GM19395 (cell line): ENCODE results near the gene COBLL1.

ENCODE experiments used
- ATAC-seq: cut with Tn5 transposase; IDR thresholded peaks from one replicate; pipeline ENCODE4 v1.9.1; 2021; ENCODE audit warnings: mild to moderate bottlenecking, moderate library complexity; ENCODE audit not compliant: unreplicated experiment

COBLL1 gene

GRCh38 chr2:164760179-164760578 is 81.4 kb downstream of the COBLL1 start:
- no peak for ATAC-seq

- no peak for ATAC-seq
These were observed 83.5 kb downstream of the COBLL1 start for GRCh38 chr2:164757934-164758695.

GRCh38 chr2:164756773-164757172 is 84.8 kb downstream of the COBLL1 start:
- no peak for ATAC-seq

- ATAC-seq: no peak
These were observed 85.7 kb downstream of the COBLL1 start for GRCh38 chr2:164755952-164756351.

- no peak for ATAC-seq
These were observed 87.2 kb downstream of the COBLL1 start for GRCh38 chr2:164754157-164755093.

DNA sequence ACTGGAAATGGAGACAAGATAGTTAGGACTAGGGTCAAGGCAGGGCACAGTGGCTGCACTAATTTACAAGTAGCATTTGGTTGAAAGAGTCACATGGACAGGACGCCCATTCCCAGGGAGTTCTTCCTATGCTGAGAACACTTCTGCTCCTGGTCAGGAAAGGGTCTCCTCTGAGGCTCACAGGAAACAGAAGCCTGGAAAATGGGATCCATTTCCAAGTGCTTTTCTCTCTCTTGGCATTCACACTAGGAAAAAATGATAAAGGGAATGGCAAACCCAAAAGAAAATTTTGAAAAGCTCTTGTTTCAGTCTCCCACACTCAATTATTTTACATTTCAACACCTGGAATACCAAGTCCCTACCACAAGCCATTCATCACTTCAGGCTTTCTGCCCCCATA is 88.7 kb downstream of the COBLL1 start:
- ATAC-seq: no peak

- no peak for ATAC-seq
These were observed 93.7 kb downstream of the COBLL1 start for GRCh38 chr2:164747783-164748433.

DNA sequence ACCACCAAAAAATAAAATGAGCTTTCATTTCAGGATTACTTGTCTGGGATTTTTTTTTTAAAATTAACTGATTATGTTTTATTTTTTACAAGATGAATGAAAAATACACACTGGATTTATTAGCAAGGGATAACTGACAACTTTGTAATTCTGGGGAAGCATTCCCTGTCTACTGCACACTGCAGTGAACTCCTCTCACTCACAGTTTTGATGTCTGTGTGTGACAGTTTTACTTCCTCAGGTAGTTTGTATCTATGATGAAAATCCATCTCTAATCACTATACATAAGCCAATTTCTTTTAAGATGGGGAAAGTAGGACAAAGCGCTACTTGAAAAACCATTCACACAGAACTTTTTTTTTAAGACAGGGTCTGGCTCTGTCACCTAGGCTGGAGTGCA is 94.5 kb downstream of the COBLL1 start:
- ATAC-seq: no peak

DNA sequence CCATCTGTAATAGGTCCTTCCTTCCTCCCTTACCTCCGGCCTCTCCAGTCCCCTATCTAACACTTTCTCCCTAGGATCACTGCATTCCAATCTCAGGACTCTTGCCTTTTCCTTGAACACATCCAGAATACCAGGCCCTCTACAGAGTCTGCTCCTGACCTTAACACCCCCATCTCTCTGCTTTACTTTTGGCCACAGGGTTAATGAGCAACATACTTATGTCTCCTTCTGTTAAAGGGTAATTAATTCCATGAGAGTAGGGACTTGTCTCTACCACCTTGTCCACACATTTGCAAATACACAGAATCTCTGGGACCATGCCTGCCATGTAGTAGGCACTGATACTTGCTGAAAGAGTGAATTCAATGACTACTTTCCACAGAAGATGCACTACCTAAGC is 94.9 kb downstream of the COBLL1 start:
- no peak for ATAC-seq

DNA sequence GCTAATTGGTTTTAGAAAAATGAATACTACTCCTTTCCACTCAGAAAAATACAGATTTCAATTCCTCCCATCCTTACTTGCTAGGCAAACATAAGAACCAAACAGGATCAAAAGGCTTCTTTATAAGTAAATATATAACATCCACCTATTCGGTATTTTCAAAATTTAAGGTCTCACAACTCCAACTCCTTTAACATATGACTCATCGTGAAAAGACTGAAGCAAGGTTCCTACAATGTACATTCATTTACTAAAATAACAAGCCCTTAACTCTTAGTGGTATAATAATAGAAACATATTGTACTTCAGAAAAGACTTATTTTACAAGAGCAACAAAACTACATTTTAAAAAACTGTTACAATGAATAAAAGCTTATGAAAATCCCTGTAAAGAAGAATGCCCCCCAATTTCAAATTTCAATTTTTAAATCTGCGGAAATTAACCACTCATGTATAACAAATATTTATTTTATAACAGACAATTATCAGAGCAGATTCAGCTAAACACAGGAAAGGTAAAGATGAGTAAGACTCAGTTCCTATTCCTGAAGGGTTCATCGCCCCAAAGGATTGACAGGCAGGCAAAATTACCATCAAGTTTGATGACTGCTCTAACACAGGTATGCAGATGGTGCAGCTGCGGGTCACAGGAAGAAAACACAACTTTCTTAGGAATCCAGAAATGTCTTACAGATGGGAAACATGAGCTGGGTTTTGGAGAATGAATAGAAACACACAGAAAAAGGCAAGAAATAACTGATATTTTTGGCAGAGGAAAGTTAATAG is 96.4 kb downstream of the COBLL1 start:
- ATAC-seq: no peak

DNA sequence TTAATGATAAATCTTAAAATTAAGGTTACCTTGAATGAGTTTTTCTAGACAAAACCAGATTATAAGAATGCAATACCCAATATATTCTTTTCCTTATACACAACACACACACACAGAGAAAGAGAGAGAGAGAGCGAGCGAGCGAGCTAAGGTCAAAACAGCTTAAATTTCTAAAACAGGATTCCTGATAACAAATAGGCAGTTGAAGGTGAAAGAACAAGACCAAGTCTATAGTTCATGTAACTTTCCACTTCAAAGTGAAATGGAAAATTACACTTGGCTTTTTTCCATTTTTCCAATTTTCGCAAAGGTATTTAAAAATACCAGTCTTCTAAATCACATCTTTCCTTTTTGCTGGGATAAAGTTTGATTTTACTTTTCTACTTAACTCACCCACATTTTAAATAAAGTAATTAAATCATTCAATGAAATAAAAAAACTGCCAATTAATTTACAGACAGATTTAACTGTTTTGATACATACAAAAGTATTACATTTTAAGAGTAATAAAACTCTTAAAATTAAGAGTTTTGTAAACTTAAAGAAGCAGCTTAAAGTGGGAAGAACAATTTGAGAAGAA is 98.8 kb downstream of the COBLL1 start:
- no peak for ATAC-seq

DNA sequence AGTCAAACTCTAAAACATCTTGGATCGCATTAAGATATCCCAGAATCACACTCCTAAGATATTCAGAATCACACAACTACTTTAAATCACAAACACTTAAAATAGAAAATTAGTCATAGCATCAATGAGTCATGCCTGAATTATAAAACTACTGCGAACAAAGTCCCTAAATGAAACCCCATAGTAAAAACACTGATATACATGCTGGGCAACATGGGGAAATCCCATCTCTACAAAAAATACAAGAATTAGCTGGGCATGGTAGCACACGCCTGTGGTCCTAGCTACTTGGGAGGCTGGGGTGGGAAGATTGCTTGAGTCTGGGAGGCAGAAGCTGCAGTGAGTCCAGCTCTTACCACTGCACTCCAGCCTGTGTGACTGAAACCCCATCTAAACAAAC is 101.7 kb downstream of the COBLL1 start:
- ATAC-seq: no peak

DNA sequence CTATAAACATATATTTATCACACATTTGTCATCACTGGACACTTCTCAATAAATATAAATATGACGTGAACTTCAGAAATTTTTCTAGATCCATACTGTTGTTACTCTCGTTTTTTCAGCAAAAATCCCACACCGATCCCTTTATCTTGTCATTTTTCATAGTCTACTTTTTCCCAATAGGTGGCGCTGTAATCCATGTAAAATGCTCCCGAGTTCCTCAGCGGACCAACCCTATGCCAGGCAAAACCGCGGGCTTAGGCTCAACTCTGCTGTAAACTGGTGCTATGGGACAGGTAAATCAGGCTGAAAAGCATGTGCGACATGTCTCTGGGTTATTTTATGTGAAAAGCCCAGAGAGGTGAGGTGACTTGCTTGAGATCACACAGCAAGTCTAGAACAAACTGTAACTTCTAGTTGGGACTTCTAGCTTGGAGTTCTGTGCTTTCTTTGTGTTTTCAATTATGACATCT is 104.0 kb downstream of the COBLL1 start:
- ATAC-seq: peak; percentile 75

DNA sequence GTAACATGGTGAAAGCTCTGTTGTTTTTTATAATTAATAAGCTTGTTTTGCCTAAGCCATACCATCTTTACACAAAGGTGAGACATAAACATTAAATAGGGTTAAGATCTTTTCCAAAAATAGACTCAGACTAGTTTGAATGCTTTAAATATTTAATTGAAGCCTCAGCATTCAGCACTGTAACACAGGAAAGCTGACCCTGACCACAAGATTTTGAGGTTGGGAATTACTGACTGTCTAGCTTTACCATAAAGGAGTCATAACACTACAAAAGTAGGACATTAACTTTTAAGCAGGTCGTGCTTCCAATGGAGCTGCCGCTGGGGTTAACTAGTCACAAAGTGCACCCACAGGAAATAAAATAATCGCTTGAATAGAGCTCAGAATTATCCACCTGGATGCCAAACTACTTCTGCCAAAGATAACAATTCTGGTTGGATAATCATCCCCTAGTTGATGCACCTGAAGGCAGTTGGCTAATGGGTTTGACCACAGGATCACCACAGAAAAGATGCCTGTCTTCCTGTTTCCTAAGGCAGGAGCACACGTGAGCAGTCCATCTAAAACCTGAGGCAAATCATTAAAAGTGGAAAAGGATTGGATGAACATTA is 106.2 kb downstream of the COBLL1 start:
- no peak for ATAC-seq

DNA sequence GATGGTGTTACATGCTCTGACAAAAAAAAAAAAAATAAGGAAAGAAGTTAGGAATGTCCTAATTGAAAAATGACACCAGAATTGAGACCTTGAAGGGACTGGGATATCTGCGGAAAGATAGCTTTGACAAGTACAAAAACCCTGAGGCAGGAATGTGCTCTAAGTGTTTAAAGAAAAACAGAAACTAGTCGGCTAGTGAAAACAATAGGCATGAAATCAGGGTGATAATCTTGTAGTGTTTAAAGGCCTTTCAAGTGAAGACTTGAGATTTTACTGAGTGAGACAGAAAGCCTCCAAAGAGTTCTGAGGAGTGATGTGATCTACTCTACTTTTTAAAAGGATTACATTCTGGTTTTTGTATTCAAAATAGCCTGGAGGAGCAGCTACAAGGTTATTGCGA is 107.4 kb downstream of the COBLL1 start:
- ATAC-seq: no peak

DNA sequence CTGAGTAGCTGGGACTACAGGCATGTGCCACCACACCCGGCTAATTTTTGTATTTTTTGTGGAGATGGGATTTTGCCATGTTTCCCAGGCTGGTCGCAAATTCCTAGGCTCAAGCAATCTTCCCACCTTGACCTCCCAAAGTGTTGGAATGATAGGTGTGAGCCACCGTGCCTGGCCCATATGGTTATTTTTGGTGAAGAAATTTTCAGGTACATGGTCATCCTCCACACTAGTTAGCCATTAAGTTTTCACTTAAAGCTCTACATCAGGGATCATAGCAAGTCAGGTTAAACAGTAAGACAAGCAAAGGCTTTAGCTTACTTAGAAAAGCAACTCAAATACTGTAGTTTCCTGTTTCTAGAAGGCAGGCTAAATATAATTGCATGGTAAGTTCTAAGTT is 116.1 kb downstream of the COBLL1 start:
- ATAC-seq: no peak

- no peak for ATAC-seq
These were observed 118.8 kb downstream of the COBLL1 start for GRCh38 chr2:164722616-164723338.

DNA sequence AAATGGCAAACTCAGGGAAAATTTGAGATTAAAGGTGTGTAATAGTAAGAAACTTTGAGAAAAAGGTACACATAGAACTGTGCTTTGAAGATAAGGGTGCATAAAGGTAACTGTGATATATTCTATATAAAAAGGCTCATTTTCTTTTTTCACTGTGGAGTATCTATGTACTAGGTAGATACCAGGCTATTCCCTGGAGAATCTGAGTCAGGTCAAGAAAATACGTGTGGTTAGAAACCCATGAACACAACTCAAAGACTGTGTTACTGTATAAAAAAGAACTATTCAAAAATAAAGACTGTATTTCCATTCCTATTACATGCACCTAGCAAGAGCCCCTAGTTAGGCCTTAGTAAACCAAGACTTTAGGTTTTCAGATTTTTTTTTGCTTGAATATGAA is 120.2 kb downstream of the COBLL1 start:
- no peak for ATAC-seq
